ENCODE measurements around the gene PTCHD1.

PTCHD1 gene

GRCh38 chrX:23380581-23380980, 45.9 kb downstream of the PTCHD1 start:
- no peaks in the 10 kb centered on the region for H3K36me3 Mint-ChIP-seq (ENCODE audit: low read depth)
- H3K4me1 Mint-ChIP-seq (ENCODE audit: low read depth), result peaks cover 8% of the 10 kb centered on the region
- H3K27me3 Mint-ChIP-seq, result peaks cover 7% of the 10 kb centered on the region
- H3K27ac Mint-ChIP-seq, result no peak overlapping the region
- H3K4me3 Mint-ChIP-seq, result no peak overlapping the region
- H3K9me3 Mint-ChIP-seq, result no peaks in the 10 kb centered on the region

- peaks cover 7% of the 10 kb centered on the region for H3K27me3 Mint-ChIP-seq
- H3K4me1 Mint-ChIP-seq (ENCODE audit: low read depth), result peaks cover 8% of the 10 kb centered on the region
- H3K9me3 Mint-ChIP-seq, result no peaks in the 10 kb centered on the region
- H3K4me3 Mint-ChIP-seq, result peak overlapping the region; percentile 23
- no peak overlapping the region for H3K27ac Mint-ChIP-seq
- no peaks in the 10 kb centered on the region for H3K36me3 Mint-ChIP-seq (ENCODE audit: low read depth)
These were observed 46.7 kb downstream of the PTCHD1 start for GRCh38 chrX:23381099-23382087.

- Mint-ChIP-seq H3K36me3 (ENCODE audit: low read depth) (no peaks in the 10 kb centered on the region), H3K4me3 (no peak overlapping the region), H3K4me1 (ENCODE audit: low read depth) (peaks cover 8% of the 10 kb centered on the region), H3K27ac (no peak overlapping the region), H3K9me3 (no peaks in the 10 kb centered on the region), H3K27me3 (peaks cover 9% of the 10 kb centered on the region)
These were observed 47.9 kb downstream of the PTCHD1 start for GRCh38 chrX:23382572-23382971.

- H3K9me3 Mint-ChIP-seq, result no peaks in the 10 kb centered on the region
- H3K4me1 Mint-ChIP-seq (ENCODE audit: low read depth), result peaks cover 8% of the 10 kb centered on the region
- H3K27ac Mint-ChIP-seq, result no peak overlapping the region
- no peak overlapping the region for H3K4me3 Mint-ChIP-seq
- no peaks in the 10 kb centered on the region for H3K36me3 Mint-ChIP-seq (ENCODE audit: low read depth)
- H3K27me3 Mint-ChIP-seq, result peaks cover 10% of the 10 kb centered on the region
These were observed 48.8 kb downstream of the PTCHD1 start for GRCh38 chrX:23383411-23383810.

DNA sequence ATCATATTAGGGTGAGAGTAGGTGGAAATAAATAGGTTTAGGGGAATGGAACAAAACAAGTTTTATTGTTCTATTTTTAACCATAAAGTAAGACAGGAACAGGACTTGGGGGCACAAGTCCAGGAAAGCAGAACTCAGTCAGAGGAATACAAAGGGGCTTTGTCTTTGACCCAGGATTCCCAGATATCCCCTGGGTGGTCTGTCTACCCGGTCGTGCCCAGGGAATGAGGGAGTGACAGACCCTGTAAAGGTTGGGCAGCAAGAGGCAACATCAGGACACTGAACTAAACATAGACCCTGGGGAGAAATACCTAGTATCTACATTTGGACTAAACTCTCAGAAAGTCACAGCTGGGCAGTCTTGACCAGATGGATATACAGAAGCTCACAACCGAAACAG, 50.6 kb downstream of the PTCHD1 start:
- H3K9me3 Mint-ChIP-seq, result no peaks in the 10 kb centered on the region
- H3K4me1 Mint-ChIP-seq (ENCODE audit: low read depth), result peaks cover 8% of the 10 kb centered on the region
- H3K4me3 Mint-ChIP-seq, result no peak overlapping the region
- no peak overlapping the region for H3K27ac Mint-ChIP-seq
- H3K36me3 Mint-ChIP-seq (ENCODE audit: low read depth), result no peaks in the 10 kb centered on the region
- H3K27me3 Mint-ChIP-seq, result peaks cover 10% of the 10 kb centered on the region

DNA sequence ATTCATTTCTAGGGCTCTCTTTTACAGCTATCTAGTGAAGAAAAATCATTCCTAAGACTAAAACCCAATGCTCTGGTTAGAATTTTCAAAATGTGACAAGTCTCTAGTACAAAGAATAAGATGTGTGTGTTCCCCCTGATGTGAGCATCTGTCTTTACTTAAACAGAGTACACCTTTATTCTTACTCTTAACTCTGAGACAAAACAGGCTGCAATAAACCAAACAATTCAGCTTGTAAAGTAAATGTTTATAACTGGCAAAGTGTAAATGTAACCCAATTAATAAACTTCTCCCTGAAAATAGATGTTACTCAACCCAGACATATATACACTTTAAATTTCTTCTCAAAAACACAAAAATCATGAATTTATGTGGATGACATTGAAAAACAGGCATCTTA, 51.6 kb downstream of the PTCHD1 start:
- Mint-ChIP-seq H3K4me3 (no peak overlapping the region), H3K27ac (no peak overlapping the region), H3K4me1 (ENCODE audit: low read depth) (peaks cover 7% of the 10 kb centered on the region), H3K9me3 (no peaks in the 10 kb centered on the region), H3K27me3 (peaks cover 10% of the 10 kb centered on the region), H3K36me3 (ENCODE audit: low read depth) (no peaks in the 10 kb centered on the region)

GRCh38 chrX:23386726-23387125, 52.1 kb downstream of the PTCHD1 start:
- Mint-ChIP-seq H3K4me1 (ENCODE audit: low read depth) (peaks cover 3% of the 10 kb centered on the region), H3K27me3 (peaks cover 6% of the 10 kb centered on the region), H3K36me3 (ENCODE audit: low read depth) (no peaks in the 10 kb centered on the region), H3K9me3 (no peaks in the 10 kb centered on the region), H3K27ac (no peak overlapping the region), H3K4me3 (no peak overlapping the region)

DNA sequence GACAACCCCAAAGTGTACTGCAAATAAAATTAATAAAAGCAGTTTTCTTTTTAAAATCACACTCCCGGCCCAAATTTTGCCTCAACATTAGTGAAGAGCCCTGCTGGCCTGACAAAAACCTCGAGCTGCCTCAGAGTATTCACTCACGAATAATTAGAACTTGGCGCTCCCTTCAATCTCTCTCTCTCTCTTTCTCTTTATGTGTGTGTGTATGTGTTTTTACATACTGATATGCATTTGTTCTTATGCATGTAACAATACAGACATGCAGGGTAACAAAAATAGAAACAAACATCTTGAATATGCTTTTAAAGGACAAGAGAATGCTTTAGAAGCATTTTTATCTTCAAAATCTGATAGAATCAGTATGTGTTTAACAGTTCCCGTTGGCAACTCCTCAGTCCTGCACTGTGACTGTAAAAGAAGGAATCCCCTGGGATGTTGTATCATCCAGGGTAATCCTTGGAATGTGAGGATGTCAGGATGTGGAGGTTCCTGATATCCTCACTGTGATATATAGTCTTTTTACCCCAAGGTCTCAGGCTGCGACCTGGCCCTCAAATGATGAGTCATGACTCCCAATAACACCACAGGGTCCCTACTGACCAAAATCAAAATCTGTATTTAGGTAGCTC, 53.0 kb downstream of the PTCHD1 start:
- no peaks in the 10 kb centered on the region for H3K9me3 Mint-ChIP-seq
- no peaks in the 10 kb centered on the region for H3K4me1 Mint-ChIP-seq (ENCODE audit: low read depth)
- no peak overlapping the region for H3K27ac Mint-ChIP-seq
- peaks cover 3% of the 10 kb centered on the region for H3K27me3 Mint-ChIP-seq
- no peaks in the 10 kb centered on the region for H3K36me3 Mint-ChIP-seq (ENCODE audit: low read depth)
- no peak overlapping the region for H3K4me3 Mint-ChIP-seq

- Mint-ChIP-seq H3K27ac (no peak overlapping the region), H3K4me1 (ENCODE audit: low read depth) (no peaks in the 10 kb centered on the region), H3K4me3 (no peak overlapping the region)
These were observed 54.6 kb downstream of the PTCHD1 start for GRCh38 chrX:23389196-23389792.

DNA sequence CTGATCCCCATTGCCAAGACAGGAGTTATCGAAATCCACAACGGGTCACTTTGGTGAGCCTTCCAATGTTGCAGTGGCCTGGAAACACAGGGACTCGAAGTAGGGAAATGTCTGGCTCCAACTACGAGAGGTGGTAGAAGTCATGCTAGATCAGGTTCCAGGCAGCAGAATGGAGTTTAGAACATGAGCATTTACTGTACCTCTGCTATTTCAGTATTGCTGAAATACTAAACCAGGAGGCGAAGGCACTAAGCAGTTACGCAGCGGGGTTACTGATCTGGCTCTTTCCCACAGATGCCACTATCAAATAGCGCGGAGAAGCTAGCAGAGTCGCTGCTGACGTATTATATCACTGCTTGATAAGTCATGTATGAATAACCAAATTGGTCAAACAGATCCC, 56.3 kb downstream of the PTCHD1 start:
- H3K27me3 Mint-ChIP-seq, result peaks cover 3% of the 10 kb centered on the region
- H3K4me1 Mint-ChIP-seq (ENCODE audit: low read depth), result no peaks in the 10 kb centered on the region
- no peak overlapping the region for H3K4me3 Mint-ChIP-seq
- no peaks in the 10 kb centered on the region for H3K9me3 Mint-ChIP-seq
- H3K27ac Mint-ChIP-seq, result no peak overlapping the region
- no peaks in the 10 kb centered on the region for H3K36me3 Mint-ChIP-seq (ENCODE audit: low read depth)

More at GRCh38 chrX:23389196-23389792, 54.6 kb downstream of the PTCHD1 start:
- peaks cover 3% of the 10 kb centered on the region for H3K27me3 Mint-ChIP-seq
- H3K9me3 Mint-ChIP-seq, result no peaks in the 10 kb centered on the region
- no peaks in the 10 kb centered on the region for H3K36me3 Mint-ChIP-seq (ENCODE audit: low read depth)

DNA sequence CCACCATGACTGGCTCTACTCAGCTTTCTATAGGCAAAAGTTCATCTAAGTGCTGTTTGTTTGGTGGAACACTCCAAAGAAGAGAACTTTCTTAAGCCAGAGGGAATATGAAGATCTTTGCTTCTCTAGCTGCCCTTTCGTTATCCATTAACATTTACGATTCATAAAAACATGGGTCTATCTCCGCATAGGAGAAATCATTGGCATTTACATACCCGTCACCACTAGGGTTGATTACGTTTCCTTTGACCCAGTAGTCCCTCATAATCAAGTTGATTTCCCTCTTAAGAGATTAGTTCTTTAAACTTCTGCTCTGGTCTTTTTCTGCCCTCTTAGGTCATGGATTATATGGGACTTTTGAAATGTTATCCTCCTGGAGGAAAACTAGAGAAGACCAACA, 57.5 kb downstream of the PTCHD1 start:
- Mint-ChIP-seq H3K4me3 (no peak overlapping the region), H3K27me3 (peaks cover 3% of the 10 kb centered on the region), H3K9me3 (no peaks in the 10 kb centered on the region), H3K27ac (no peak overlapping the region), H3K36me3 (ENCODE audit: low read depth) (no peaks in the 10 kb centered on the region), H3K4me1 (ENCODE audit: low read depth) (no peaks in the 10 kb centered on the region)

GRCh38 chrX:23394421-23394820, 59.8 kb downstream of the PTCHD1 start:
- Mint-ChIP-seq H3K27me3 (no peaks in the 10 kb centered on the region), H3K36me3 (ENCODE audit: low read depth) (no peaks in the 10 kb centered on the region), H3K4me3 (no peak overlapping the region), H3K27ac (no peak overlapping the region), H3K9me3 (no peaks in the 10 kb centered on the region), H3K4me1 (ENCODE audit: low read depth) (no peaks in the 10 kb centered on the region)

DNA sequence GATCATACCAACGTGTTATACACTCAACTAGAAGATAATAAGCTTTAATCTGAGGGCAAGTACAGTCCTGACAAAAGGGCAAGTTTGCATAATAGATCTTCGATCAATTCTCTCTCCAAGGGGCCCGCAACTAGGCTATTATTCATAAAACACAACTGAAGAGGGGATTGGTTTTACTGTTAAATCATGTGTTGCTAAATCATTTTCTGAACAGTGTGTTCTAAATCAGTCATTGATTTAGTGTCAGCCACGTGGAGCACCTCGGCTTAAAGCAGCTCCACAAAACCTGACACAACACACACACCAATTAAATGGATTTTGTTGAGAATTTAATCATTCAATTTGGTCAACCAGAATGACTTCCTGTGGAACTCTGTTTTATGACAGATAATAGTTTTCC, 61.6 kb downstream of the PTCHD1 start:
- H3K4me3 Mint-ChIP-seq, result no peak overlapping the region
- H3K27ac Mint-ChIP-seq, result no peak overlapping the region
- no peaks in the 10 kb centered on the region for H3K27me3 Mint-ChIP-seq
- H3K9me3 Mint-ChIP-seq, result no peaks in the 10 kb centered on the region
- no peaks in the 10 kb centered on the region for H3K4me1 Mint-ChIP-seq (ENCODE audit: low read depth)
- no peaks in the 10 kb centered on the region for H3K36me3 Mint-ChIP-seq (ENCODE audit: low read depth)

DNA sequence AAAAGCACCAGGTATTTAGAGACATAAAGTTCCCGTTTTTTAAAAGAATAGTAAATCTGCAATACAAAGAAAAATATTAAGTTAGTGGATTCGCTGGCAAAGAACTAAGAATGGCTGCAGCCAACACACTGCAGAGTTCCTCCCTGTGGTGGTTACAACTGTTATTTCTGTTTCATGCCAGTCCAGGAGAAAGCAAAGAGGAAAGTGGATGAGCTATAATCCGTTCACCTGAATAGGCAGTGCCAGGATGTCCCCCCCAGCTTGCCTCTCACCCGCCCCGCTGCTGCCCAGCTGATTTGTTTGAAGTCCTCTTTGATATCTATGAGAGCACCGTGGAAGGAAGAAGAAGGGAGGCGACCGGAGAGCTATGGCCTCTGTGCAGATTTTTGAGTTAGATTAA, 63.9 kb downstream of the PTCHD1 start:
- Mint-ChIP-seq H3K4me1 (ENCODE audit: low read depth) (no peaks in the 10 kb centered on the region), H3K9me3 (no peaks in the 10 kb centered on the region), H3K36me3 (ENCODE audit: low read depth) (no peaks in the 10 kb centered on the region), H3K27ac (no peak overlapping the region), H3K4me3 (no peak overlapping the region), H3K27me3 (no peaks in the 10 kb centered on the region)

GRCh38 chrX:23403849-23404248, 69.2 kb downstream of the PTCHD1 start:
- Mint-ChIP-seq H3K27me3 (no peaks in the 10 kb centered on the region), H3K36me3 (ENCODE audit: low read depth) (no peaks in the 10 kb centered on the region), H3K4me3 (no peak overlapping the region), H3K4me1 (ENCODE audit: low read depth) (no peaks in the 10 kb centered on the region), H3K27ac (no peak overlapping the region), H3K9me3 (no peaks in the 10 kb centered on the region)

Data from stimulated activated naive CD8-positive, alpha-beta T cell treated with anti-CD3 and anti-CD28 coated beads, Interleukin-15, Interleukin-2, amounts not matched to agents 100 ng/mL and 50 ng/mL, for 24 hours (primary cell).